CD4-positive, alpha-beta T cell treated with Interleukin-4 for 4 hours (primary cell): Measurements from ENCODE around the gene CDC34.
"Not testable (repeated sequence)": the region's sequence is repeated elsewhere in the genome, so short reads cannot be mapped to it uniquely, and the experiment has no call there.

Source experiments
- DNase-seq: peaks from one replicate; pipeline ENCODE4 v3.0.0-alpha.2; 2020

CDC34 gene

DNA sequence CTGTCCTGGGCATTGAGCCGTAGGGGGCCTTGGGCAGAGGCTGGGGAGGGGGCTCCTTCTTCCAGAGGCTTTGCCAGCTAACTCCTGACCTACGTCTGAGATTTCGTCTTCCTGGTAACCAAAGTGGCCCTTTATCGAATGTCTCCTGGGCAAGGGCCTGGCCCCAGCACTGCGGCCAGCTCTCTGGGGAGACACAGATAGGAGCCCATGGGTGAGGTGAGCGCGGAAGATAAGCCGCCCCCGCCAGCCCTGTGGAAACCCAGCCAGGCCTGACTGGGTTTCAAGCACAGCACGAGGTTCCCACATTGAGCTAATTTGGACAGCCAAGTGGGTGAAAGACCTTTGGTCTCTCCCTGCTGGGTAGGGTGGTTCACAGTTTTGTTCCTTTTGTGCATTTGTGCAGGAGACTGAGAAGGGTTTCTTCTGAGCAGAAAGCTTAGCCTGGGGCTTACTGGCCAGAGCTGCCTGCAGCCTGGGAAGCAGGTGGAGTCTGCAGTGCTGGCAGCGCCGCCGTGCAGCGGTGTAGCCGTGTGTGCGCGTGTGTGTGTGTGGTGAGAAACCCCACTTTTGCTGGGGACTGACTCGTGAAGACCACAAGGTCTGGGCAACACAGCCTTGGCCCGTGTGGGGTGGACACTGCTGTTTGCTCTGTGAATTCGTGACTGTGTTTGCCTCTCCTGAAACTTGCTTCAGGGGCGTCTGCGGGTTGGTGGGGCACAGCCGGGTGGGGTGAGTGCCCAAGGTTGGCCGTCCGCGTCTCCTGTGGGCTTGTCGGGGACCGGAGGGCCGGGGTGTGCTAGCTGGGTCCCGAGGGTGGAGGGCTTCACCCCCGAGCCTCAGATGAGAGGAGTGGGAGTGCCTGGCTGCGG lies 43.3 kb downstream of the CDC34 start:
- DNase-seq = no peak

DNA sequence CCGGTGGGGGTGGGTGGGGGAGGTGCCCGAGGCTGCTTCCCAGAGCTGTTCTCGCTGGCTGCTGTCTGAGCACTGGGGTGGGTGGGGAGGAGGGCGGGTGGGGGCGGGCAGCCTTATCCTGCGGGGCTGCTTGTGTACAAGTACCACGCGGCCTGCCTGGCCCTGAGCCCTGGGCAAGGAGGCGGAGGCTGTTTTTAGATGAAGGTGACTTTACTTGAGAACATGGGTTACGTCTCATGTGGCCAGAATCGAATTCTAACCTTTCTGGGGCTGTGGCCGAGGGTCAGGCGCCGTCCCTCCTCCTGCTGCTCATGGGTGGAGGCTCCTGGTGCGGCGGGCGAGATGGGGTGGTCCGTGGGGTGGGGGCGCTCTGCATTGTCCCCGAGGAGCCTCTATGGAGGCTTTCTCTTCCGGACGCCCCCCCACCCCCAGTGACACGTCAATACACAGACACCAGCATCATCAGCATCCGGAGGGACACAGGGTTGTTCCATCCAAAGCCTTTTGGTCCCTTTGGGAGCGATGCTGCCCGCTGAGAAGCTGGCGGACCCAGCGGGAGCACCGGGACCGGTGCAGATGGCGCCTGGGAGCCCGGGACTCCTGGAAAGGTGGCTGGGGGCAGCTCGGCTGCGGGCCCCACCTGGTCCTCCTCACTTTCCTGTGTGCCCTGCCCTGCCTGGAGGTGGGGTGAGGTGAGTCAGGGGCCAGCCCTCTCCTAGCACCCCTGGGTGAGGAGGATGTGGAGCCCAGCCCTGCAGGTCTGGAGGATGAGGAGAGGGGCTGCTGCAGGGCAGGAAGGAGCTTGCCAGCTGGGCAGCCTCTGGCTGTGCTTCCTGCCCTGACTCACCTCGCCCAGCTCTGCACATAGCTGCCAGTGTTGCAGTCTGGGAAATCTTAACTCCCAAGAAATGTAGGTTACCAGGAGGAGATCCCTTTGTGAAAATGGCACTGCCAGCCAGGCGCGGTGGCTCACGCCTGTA lies 44.3 kb downstream of the CDC34 start:
- DNase-seq = no peak

DNA sequence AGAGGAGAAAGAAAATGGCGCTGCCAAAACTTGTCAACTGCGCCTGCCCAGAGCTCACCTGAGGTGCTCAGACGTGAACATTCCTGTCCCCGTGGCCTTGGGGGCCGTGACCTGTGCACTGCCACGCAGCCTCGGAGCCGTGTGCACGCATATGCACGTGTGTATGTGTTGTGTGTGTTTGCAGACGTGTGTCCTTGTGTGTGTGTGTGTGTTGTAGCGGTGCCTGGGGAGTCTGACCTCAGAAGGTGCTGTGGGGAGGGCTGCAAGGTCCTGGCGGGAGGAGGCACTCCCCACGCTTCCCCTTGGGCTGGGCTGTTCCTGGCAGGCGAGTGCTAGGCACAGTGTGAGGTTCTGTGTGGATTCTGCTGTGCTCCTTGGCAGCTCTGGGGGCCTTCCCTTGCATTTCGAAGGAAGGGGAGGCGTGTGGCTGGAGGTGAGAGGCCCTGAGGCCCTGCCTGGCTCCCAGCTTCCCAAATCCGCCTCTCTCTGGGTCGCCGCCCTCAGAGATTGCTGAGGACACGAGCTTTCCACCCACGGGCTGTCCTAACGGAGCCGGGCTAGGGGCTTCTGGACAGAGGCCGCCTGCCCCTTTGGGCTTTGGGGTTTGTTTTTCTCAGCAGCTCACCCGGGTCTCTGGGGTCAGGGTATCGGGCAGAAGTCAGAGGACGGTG lies 45.3 kb downstream of the CDC34 start:
- DNase-seq = no peak

DNA sequence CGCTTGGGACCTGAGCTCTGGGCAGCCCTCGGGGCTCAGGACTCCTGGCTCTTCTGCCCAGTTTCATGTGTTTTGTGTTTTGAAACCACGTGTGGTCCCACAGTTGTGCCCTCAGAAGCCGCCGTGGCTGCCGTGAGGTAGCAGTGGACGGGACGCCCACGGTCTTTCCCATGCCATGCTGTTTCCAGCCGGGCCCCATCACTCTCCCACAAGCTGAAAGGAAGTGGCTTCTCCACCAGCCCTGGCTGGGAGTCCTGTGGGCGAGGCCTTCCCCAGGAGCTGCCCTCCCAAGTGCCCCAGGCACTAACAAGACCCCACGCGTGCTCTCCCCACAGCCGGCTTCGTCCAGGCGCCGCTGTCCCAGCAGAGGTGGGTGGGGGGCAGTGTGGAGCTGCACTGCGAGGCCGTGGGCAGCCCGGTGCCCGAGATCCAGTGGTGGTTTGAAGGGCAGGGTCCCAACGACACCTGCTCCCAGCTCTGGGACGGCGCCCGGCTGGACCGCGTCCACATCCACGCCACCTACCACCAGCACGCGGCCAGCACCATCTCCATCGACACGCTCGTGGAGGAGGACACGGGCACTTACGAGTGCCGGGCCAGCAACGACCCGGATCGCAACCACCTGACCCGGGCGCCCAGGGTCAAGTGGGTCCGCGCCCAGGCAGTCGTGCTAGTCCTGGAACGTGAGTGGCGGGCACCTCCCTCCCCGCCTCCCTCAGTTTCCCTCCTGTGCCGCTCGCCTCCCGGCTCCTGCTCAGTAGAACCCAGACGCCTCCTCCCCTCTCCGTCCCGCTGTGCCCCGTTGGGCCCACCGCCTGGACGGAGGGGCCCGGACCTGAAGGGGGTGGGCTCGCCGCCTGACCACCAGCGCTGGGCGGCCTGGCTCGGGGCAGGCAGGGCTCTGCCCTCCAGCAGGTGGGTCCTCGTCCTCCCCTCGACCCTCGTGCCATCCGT lies 46.2 kb downstream of the CDC34 start:
- DNase-seq = no peak

DNA sequence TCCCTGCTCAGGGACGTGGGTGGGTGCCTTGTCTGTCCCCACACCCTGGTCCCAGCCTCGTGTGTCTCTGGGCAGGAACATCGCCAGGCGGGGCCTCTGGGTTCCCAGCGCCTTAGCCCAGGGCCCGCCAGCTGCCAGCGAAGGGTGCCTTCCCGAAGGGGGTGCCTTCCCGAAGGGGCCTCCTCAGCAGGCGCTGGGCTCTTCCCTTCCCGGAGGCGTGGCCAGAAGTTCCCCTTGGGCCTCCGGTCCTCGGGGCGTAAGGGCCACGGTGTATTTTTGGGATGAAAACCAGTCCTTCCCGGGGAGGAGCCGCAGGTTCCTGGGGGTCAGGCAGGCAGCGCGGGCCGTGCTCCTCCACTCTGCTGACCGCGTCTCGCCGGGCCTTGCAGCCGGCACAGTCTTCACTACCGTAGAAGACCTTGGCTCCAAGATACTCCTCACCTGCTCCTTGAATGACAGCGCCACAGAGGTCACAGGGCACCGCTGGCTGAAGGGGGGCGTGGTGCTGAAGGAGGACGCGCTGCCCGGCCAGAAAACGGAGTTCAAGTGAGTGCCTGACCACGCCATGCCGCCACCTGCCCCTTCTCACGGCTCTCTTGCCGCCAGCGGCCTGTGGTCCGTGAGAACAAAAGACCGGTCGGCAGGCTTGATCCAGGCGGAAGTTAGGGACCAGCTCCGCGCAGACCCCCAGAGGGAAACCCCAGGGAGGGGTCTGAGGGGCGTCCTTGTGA lies 47.7 kb downstream of the CDC34 start:
- no peak for DNase-seq

DNA sequence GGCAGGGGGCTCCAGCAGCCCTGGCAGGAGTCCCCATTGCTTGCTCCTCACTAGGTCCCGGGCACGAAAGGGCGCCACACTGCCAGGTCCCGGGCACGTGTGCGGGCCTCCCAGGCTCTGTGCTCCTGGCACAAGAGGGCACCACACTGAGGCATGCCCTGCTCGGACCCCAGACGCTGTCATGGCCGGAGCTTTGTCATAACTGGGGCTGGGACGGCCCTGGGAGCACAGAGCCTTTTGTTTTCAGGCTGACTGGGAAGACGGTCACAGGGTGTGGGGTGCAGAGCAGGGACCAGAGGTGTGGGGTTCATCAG lies 48.2 kb downstream of the CDC34 start:
- DNase-seq = no peak

DNA sequence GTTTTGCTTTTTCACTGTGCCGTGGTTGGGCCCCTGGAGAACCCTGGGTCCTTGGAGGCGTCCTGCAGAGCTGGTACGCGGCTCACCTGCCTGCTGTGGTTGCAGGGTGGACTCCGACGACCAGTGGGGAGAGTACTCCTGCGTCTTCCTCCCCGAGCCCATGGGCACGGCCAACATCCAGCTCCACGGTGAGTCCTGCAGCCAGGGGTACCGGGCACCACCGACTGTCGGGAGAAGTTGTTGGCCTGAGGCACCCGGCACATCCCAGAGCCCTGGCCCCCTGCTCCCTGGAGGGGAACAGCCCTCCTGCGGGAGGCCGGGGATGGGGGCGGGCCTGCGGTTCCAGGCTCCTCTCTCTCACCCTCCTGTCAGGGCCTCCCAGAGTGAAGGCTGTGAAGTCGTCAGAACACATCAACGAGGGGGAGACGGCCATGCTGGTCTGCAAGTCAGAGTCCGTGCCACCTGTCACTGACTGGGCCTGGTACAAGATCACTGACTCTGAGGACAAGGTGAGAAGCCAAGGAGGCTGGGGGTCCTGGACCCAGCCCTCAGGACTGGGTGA lies 48.8 kb downstream of the CDC34 start:
- no peak for DNase-seq

DNA sequence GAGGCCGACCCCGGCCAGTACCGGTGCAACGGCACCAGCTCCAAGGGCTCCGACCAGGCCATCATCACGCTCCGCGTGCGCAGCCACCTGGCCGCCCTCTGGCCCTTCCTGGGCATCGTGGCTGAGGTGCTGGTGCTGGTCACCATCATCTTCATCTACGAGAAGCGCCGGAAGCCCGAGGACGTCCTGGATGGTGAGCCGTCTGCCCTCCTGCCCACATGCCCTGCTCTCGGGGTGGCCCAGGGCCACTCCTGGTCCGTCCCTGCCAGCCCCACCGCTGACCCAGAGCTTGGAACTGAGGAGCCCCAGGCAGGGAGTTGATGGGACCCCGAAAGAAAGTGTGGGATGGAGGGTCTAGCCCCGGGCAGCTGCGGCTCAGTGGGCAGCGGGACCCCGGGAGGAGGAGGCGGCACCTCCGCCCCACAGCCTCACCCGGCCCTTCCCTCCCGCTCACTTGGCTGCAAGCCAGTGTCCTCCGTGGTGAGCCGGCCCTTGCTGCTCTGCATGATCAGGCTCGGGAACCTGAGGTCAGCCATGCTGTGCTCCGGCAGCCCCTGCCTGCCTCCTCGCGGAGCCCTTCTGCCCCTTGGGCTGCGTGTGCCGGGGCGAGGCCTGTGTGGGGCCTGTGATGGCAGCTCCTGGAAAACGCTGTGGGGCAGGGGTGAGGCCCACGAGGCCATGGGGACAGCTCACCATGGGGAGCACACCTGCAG lies 50.0 kb downstream of the CDC34 start:
- DNase-seq = no peak

DNA sequence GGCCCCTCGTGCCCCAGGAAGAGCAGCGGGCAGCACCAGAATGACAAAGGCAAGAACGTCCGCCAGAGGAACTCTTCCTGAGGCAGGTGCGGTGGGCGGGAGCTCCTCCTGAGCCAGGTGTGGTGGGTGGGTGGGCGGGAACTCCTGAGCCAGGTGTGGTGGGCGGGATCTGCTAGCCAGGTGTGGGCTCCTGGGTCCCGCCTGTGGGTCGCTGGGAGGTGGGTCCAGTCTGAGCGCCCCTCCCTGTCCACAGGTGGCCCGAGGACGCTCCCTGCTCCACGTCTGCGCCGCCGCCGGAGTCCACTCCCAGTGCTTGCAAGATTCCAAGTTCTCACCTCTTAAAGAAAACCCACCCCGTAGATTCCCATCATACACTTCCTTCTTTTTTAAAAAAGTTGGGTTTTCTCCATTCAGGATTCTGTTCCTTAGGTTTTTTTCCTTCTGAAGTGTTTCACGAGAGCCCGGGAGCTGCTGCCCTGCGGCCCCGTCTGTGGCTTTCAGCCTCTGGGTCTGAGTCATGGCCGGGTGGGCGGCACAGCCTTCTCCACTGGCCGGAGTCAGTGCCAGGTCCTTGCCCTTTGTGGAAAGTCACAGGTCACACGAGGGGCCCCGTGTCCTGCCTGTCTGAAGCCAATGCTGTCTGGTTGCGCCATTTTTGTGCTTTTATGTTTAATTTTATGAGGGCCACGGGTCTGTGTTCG lies 51.1 kb downstream of the CDC34 start:
- DNase-seq = no peak

DNA sequence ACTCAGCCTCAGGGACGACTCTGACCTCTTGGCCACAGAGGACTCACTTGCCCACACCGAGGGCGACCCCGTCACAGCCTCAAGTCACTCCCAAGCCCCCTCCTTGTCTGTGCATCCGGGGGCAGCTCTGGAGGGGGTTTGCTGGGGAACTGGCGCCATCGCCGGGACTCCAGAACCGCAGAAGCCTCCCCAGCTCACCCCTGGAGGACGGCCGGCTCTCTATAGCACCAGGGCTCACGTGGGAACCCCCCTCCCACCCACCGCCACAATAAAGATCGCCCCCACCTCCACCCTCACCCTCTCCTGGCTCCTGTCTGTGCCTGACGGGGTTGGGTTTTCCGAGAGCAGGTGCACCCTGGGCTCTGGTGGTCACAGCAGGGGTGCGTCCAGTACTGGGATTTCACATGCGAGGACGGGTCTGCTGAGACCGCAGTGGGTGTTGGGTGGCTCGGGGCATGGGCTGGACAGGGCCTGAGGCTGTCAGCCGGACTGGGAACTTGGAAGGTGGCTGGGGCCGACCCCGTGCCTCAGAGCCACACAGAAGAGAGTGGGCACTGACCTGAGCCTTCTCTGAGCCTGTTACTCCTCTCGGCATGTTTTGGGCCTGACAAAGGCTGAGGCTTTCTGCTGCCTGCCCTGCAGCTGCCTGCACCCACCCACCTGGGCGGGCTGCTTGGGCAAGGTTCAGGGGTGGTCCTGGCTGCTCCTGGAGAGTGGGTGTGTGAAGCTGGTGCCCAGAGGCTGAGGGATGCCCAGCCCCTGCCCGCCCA lies 51.8 kb downstream of the CDC34 start:
- DNase-seq = no peak

DNA sequence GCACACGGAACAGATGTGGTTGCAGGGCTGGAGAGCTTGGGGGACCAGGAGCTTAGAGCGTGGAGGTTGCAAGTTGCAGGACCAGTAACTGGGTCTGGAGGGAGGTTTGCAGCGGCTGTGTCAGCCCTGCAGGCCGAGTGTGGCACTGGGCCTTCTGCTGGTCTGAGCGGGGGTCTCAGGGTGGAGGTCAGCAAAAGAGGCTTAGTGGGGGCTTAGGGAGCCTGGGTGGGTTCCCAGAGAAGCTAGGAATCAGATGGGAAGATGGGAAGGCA lies 52.3 kb downstream of the CDC34 start:
- DNase-seq = no peak

DNA sequence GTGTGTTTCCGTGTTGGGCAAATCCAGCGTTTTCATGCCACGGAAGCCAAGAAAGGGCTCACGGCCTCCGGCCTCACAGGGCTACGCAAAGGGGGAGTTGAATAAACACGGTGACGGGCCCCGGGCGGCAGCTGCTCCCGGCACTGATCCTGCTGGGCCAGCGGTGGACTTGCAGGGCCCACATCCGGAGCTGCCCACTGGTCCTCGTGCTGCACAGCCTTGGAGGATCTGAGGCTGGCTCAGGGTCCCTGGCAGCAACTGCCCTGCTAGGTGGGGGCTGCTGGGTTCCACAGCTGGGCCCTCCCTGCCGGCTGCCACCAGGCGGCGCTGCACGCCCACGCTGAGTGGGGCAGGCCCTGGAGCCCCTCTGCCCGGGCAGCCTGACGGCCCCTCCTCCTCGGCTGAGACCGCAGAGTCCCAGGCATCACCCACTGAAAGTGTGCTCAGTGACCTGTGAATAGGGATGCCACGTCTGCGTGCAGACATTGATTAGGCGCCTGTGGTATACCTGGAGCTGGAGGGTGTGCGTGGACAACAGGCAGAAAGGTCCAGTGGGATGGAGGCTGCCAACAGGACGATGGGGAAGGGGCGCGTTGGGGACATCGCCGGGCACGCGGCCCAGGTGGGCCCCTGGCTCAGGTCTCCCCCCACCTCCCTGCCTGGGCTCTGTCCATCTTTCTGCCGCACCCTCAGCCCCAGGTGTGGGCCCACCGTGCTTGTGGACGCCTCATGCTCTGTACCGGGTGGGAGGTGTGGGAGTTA lies 52.9 kb downstream of the CDC34 start:
- DNase-seq = peak; percentile 45

DNA sequence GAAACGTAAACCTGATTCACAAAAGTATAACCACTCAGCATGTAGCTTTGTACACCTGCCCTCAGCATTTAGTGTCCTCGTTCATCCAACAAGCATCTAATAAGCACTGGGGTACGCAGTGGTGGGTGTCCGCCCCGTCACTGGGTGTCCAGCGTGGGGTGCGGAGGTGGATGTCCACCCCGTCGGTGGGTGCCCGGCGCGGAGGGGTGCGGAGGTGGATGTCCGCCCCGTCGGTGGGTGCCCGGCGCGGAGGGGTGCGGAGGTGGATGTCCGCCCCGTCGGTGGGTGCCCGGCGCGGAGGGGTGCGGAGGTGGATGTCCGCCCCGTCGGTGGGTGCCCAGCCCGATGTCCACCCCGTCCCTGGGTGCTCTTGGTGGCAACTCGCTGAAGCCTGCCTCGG lies 53.6 kb downstream of the CDC34 start:
- not testable (repeated sequence) for DNase-seq

DNA sequence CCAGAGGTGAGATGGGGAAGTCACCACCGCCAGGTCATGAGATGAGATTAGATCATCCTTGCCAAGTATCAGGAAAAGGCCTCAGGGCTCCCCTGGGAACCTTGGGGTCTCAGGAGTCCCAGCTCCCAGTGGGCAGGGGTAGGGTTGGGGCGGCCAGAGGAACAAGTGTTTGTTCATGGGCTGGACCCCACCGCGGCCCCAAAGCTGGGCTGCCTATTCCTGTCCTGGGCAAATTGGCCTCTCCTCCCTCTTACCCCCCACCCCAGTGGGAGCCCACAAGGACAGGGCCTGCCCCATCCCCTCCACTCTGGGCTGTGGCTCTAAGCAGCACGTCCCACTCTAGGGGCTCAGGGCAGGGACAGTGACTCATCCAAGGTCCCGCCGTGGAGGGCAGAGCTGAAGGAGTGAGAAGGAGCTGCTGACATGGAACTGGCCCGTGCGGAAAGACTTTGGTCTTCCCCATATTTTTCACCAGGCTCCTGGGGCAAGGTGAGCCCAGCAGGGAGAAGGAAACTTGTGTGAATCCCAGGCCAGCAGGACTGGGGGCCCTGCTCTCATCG lies 54.1 kb downstream of the CDC34 start:
- DNase-seq = no peak

DNA sequence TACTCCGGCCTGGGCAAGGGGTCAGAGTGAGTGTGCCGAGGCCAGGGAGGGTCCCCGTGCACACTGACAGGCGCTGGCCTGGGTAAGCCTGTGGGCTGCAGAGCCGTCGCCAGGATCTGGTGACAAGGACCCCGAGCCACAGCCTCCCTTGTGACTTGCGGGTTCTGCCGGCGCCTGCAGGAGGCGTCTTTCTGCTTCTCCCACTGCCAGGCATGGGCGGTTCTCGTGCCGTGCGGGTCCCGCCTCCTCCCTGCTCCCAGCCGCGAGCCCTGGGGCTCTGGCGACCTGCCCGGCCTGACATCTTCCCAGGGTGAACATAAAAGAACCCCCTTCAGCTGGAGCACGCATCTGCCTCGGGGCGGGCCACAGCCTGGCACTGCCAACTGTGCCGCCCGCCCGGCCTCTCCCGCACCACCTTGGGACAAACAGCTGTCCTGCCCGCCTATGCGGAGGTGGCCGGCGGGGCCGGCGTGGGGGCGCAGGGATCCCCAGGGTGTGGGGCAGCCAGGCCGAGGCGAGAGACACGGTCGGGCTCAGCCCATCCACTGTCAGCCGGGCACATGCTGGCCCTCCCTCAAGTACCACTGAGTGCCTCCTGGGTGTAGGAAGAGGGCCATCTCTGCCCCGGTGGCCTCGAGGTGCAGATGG lies 56.7 kb downstream of the CDC34 start:
- peak; percentile 52 for DNase-seq

DNA sequence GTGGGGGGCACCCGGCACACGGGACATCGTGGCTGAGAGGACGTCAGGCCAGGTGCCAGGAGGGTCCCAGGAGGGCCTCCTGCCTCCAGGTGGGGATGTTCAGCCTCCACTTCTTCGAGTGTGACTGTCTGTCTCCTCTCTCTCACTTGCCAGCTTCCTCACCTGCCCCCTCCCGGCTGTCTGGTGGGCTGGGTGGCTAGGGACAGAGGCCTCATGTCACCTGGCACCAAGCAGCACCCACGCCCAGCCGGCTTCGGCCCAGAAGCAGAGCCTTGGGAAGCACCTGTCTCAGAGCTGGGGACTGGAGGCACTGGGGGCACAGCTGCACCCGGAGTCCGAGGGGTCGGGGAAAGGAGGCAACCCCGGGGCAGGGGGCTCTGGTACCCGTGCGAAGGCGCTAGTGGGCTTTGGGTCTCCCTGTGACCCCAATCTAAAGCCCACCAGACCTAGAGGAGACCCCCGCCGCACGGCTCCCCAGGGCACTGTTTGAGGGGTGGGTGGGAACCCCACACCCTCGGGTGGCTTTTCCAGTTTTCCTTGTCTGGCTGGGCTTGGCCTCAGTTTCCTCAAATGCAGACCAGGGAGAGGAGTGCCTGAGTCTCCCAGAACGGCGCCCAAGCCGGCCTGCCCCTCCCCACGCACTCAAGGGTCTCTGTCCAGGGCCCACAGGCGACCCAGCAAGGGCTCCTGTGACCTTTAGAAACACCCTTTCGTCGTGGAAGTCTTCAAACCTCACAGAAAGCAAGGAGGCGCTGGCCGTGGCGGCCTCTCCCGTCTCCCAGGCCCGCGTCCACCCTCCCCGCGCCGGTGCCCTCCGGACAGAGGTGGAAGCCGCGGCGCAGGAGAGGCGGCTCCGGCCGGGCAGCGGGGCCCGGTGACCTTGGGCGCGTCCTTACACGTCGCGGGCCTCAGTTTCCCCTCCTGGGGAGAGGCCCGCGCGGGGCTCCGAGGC lies 57.5 kb downstream of the CDC34 start:
- DNase-seq = no peak
